NCI-H748 (cell line): ENCODE data around the gene MS4A14.
"Not testable (repeated sequence)": the region's sequence is repeated elsewhere in the genome, so short reads cannot be mapped to it uniquely, and the experiment has no call there.

ENCODE experiments used
- DNase-seq: peaks from one replicate; lab custom pipeline; 2025; ENCODE audit not compliant: unreplicated experiment; lab: John Stamatoyannopoulos, UW

Gene MS4A14

DNA sequence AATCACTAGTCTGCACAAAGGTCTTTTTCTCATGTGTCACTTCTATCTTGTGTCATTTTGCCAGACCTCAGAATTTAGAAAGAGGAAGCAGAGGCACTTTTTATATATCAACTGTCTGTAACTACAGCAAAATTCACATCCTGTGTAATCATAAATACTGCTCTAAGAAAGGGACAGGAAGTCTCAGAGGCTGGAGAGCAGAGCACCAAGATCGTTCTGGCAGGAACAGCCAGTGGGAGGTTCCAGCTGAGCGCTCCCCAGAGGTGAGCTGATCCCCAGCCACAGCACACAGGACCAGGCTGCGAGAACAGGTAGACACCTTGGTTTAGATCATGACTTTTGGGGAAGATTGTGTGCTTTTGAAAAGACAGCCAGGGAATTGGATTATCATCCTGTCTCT, 17.9 kb upstream of the MS4A14 start, which contains the start of gene MS4A7:
Gene MS4A7 (plus strand): TSS at position 179 of the 400 bp plus-strand sequence. CDS start 4,610 bp downstream, outside the sequence.
- no peak for DNase-seq

DNA sequence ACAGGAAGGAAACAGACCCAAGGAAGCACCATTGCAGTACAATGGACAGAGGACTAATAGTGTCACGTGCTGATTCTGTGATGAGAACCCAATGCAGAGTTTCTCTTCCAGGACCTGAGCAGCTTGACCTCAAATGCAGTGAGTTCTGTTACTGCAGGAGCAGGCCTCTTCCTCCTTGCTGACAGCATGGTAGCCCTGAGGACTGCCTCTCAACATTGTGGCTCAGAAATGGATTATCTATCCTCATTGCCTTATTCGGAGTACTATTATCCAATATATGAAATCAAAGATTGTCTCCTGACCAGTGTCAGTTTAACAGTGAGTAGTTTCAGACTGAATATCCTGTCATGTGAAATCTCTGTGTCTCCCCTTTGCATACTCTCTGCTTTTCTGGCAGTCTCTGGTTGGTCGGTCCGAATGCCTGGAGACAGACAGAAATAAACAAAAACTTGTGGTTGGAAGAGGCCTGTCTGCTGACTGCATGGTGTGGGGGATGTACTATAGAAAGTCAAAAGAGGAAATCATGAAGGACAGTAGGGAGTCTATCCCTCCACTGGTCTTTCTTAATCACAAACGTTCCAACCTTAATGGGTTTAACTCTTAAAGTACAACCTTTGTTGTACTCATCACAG, 6.9 kb upstream of the MS4A14 start:
- no peak for DNase-seq

DNA sequence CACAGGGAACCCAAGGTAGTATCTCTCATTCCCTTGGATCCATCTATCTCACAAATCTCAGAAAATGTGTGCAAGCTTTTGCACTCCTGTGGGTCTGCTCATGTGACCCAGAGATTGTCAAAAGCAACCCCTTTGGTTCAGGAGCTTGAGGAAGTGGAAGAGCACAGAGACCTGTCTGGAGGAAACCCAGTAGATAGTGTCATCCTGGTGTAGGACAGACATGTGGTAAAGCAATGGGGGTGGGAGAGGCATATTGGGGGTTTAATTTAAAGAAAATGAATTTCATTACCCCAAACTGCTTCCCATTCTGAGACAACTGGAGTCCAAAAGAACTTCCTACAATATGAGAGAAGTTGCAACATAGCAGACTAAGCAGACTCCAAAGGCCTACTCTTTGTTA, 5.8 kb upstream of the MS4A14 start:
- DNase-seq, result no peak

DNA sequence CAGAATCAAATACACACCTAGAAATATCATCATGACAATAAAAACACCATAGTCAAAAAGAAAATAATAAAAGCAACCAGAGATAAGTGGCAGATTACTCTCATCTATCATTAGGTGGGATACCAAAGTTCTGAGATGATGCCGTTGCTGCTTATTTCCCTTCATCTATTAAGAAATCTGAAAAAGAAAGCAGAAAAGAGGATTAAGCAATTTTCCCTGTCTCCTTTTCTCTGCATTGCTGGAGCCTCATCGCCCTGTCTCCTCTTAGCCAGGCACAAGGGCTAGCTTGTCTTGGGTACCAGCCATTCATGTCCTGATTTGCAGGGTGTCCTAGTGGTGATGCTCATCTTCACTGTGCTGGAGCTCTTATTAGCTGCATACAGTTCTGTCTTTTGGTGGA, 3.9 kb upstream of the MS4A14 start:
- DNase-seq, result no peak

DNA sequence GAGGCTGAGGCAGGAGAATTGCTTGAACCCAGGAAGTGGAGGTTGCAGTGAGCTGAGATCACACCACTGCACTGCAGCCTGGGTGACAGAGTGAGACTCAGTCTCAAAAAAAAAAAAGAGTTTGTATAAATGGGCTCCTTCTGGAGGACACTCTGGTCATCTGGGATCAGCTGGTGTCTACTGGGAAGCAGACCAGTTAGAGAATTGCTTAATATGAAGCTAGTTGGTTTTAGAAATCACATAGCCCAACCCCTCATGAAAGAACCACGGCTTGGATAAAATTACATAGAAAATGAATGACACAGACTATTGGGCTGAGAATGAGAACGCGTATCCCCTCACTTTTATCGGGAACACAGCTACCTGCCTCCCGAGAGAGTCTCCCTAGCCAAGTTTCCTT, 3.2 kb upstream of the MS4A14 start:
- no peak for DNase-seq

DNA sequence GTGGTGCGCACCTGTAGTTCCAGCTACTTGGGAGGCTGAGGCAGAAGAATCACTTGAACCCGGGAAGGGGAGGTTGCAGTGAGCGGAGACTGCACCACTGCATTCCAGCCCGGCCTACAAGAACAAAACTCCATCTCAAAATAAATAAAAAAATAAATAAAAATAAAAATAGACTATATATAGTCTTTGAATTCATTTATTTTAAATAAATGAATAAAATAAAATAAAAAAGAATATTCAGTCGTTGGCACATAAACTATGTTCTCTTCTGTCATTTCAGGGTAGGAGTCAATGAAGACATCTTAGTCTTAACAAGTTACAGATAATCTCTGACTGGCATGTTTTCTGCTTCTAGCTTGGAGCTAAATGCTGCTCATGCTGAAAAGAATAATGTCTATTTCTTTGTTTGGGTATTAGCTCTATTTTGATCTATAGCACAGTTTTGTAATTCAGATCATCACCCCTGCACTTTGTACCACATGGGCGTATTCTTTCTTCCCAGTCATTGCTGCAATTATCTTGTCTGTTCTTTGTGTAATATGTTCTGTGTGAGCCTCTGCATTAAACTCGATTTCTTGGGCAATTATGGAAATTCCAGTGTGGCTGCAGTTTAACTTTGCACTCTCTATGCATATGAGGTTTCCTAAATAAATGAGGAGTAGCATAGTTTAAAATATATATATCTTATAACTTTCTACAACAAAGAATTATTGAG, 1.4 kb upstream of the MS4A14 start:
- DNase-seq, result no peak

DNA sequence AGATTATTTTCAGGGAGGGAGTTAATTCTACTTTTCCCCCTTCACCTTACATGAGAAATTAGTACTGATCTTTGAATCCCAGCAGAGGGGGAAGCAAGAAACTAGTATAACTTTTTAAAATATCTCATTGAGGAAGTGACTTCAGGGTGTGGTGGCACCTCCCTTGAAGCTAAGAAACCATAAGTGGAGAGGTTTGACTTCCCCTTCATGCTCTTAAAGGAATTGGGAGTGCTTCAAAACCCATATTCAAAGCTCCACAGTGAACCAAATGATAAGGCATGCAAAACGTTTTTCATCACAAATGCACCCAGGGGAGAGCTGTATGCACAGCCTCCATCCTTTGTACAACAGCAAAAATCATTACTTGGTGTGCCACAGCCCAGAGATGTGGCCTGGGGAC, 540 bp downstream of the MS4A14 start:
- DNase-seq, result no peak

DNA sequence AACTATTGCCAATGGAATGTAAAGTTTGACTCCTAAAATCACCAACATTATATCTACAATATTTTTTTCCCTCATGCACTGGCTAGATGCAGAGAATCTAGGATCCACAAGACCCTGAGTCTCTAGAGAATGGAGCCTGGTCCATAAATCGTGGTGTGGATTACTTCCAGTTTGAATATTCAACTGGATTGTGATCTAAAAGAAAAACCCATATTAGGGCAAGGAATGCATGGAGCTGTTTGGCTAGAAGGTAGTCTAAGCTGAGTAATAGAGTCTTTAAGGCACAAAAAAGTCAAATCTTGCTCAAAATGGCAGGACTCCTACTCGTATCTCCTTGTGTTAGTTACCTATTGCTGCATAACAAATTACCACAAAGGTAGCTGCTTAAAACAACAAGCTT, 23.8 kb downstream of the MS4A14 start:
- DNase-seq, result no peak

DNA sequence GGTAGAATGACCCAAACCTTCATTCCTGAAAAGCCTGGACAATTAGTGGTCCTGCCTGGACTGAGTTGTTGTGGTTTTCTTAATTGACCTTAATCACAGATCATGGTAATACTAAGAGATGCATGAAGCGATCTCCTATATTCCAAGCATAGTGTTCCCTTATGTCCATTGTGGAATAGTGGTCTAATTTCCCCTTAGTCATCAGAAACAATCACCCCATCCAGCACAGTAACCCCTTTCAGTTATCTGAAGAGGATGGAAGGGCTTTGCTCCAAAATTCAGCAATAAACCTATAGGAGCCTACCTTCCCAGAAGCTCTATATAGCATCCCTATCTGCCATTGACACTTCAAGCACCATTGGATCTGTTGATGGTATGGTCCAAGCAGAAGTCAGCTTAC, 26.4 kb downstream of the MS4A14 start:
- no peak for DNase-seq

DNA sequence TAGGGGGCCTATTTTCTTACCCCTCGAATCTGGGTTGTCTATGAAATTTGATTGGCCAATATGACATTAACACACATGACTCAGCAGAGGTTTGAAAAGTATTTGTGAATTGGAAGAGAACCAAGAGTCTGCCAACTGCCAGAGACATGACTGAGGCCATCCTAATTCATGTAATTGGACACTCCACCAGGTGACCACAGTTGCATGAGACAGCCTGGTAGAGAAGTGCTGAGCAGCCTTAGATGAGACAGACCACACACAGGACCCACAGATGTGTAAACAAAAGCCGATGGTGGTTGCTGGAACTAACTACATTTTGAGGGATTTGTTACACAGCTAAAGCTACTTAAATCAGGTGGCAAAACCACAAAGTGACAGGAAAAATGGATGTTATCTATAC, 32.3 kb downstream of the MS4A14 start:
- peak; percentile 58 for DNase-seq

DNA sequence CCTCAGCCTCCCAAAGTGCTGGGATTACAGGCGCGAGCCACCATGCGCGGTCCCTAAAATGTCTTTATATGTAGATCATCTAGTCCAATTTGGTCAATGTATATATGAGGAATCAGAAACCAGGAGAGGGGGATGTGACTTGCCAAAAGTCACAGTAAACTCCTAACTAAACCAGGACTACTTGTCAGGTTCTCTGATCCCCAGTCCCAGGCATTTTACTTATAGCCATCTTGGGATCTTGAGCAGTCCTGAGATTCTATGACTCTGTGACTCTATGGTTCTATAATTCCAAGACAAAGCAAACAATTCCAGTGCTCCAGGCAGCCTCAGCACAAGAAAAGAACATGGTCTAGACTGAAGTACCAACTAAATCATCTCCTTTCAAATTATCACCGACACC, 33.0 kb downstream of the MS4A14 start, which contains the start of gene MS4A5:
Gene MS4A5 (plus strand): TSS at position 301 of the 400 bp plus-strand sequence. CDS start 103 bp downstream, outside the sequence.
- no peak for DNase-seq

DNA sequence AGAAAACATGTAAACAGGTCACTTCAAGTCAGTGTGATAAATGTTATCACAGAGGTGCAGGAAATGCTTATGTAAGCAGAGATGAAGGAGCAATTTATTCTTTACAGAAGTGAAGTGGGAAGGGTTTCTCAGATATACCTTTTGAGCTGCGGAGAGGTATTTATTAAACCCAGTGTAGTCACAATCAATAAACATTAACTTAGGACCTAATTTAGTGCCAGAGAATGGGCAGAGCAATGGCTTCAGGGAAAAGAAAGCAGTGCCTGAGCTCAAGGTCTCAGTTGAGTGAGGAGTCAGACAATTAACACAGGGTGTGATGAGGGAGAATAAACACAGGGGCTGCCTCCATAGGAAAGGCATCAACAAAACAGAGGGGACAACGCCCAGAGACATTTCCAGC, 35.0 kb downstream of the MS4A14 start:
- DNase-seq, result peak; percentile 60

DNA sequence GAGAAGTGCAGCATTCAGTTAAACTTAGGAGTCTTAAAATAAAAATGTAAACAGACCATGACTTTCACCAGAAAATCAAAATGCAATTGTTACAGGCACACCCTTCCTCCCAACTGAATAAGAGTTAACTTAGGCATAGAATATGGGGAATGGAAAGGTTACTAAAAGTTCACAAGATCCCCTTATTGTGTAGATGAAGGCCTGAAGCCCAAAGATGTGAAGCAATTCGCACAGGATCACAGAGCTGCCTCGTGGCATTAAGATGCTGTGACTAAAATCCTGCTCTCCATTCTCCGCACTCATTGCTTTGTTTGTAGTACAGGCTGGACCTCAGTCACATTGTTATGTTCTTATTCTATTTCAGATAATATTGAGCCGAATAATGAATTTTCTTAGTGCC, 37.1 kb downstream of the MS4A14 start:
- DNase-seq, result no peak

DNA sequence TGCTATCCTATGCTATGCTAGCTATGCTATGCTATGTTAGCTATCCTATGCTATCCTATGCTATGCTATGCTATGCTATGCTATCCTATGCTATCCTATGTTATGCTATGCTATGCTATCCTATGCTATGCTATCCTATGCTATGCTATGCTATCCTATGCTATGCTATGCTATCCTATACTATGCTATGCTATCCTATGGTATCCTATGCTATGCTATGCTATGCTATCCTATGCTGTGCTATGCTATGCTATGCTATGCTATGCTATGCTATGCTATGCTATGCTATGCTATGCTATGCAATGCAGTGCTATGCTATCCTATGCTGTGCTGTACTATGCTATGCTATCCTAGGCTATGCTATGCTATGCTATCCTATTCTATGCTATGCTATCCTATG, 50.8 kb downstream of the MS4A14 start:
- DNase-seq, result no peak

DNA sequence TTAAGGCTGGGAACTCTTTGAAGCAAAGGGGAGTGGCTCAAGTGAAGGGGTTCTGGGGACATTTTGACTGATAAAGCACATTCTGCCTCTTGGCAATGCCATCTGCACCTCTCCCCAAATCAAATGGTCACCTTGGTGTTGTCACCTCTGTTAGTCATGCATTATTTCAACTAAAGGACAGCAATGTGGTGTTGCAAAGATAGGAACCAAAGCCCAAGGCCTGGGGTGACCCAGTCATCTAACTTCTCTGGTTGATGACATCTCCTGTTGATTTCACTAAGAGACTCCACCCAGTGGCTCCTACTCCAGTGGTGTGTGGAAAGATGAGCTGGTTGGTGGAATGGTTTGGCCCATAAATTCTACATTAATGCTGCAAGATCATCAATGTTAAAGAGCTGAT, 51.6 kb downstream of the MS4A14 start:
- no peak for DNase-seq

DNA sequence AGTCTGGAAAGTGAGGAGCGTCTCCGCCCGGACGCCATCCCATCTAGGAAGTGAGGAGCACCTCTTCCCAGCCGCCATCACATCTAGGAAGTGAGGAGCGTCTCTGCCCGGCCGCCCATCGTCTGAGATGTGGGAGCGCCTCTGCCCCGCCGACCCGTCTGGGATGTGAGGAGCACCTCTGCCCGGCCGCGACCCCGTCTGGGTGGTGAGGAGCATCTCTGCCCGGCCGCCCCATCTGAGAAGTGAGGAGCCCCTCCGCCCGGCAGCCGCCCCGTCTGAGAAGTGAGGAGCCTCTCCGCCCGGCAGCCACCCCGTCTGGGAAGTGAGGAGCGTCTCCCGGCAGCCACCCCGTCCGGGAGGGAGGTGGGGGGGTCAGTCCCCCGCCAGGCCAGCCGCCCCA, 54.9 kb downstream of the MS4A14 start:
- DNase-seq, result not testable (repeated sequence)

DNA sequence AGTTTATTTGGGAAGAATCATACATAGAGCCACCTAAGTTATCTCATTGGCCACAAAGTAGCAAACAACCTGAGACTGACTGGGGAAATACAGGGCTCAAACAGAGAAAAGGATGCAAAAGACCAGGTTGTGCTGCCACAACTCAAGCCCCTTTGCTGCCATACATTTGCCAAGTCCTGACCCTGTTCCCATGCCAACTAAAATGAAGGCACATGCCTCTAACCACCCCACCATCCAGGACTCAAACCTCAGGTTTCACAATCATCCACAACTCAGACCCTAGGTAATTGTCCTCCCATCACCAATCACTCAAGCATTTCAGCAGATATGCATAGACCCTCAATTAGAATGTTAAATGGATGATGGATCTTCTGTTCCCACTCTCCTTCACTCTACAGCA, 58.0 kb downstream of the MS4A14 start:
- no peak for DNase-seq

DNA sequence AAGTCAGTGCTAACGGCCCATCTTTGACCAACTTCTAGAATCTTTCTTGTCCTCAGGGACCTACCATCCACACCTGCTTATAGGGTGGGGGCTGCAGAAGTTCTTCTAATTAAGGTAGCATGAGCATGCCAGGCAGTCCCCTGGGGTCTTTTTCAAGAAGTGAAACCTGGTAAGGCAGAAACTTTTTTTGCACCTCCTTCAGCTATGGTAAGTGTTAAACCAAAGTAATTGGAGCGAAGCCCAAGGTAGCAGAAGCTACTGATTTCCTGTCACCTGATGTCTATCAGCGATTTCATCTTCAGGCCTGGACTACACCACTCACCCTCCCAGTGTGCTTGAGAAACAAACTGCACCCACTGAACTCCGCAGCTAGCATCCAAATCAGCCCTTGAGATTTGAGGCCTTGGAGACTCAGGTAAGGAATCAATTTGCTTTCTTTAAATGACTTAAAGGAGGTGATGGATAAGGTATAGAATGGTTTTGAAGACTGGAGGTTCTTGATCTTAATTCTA, 59.3 kb downstream of the MS4A14 start, which contains the start of gene MS4A1:
Gene MS4A1 (plus strand): TSS at position 317 of the 512 bp plus-strand sequence. CDS start 6,528 bp downstream, outside the sequence.
- no peak for DNase-seq

DNA sequence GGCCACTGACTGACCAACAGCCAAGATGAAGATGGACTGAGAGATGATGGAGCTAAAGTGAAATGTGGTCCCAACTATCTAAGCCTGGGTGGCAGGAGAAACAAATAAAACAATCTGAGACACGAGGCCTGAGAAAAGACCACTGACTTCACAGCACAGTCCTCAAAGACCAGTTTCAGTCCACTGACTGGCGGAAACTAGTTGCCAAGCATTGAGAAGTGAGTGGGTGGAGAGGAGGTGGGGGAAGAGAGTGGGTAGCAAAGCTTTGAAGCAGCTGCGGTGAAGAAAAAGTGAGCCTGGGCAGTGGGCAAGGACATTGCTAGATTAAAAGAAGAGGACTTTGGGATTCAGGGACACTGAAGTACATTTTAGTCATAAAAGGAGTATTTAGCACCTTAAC, 61.3 kb downstream of the MS4A14 start:
- DNase-seq, result no peak

DNA sequence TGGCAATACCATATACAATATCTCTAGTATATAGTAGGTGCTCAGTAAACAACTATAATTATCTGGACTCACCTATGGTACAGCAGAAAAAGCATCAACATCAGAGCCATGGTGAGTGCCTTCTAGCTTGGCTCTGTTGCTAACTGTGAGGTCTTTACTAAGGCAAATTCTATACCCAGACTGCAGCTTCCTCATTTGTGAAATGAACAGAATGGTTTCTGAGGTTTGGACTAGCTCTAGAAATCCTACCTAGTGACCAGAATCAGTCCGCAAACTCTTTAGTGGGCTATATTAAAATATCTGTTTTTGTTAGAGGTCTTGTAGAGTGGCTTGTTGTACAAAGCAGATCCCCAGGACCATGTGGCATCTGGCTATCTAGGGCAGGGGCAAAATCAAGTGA, 63.1 kb downstream of the MS4A14 start:
- DNase-seq, result no peak
